SK-N-SH (cell line): ENCODE data around the gene MUC13.

Source experiments
- EZH2phosphoT487 ChIP-seq: fragments of 200-600 bp; sonication (generic); IDR thresholded peaks from 2 replicates; pipeline ENCODE4 v1.6.1; 2017; ENCODE audit warnings: low read depth, mixed run types, mild to moderate bottlenecking, antibody characterized with exemption, moderate library complexity, borderline replicate concordance
- FOXJ3 ChIP-seq: sonication (generic); formaldehyde crosslinking; IDR thresholded peaks from 2 replicates; pipeline ENCODE4 v1.5.1; 2020; ENCODE audit warnings: mild to moderate bottlenecking, missing genetic modification reagents
- NRF1 ChIP-seq: IDR thresholded peaks from 2 replicates; pipeline ENCODE4 v1.6.1; 2012; ENCODE audit warnings: low read depth, mild to moderate bottlenecking, low read length
- RAD21 ChIP-seq: IDR thresholded peaks from 2 replicates; pipeline ENCODE4 v1.6.1; 2012; ENCODE audit warnings: mild to moderate bottlenecking, low read length
- REST ChIP-seq: IDR thresholded peaks from 2 replicates; pipeline ENCODE4 v1.6.1; 2012; ENCODE audit warnings: mild to moderate bottlenecking, low read depth, low read length, moderate library complexity
- RFX5 ChIP-seq: IDR thresholded peaks from 2 replicates; pipeline ENCODE4 v1.6.1; 2012; ENCODE audit warnings: mild to moderate bottlenecking, improper control_type of control experiment, low read length
- SIN3A ChIP-seq: IDR thresholded peaks from 2 replicates; pipeline ENCODE4 v1.6.1; 2012; ENCODE audit warnings: low read depth, mild to moderate bottlenecking, low read length, moderate library complexity, borderline replicate concordance
- SMC3 ChIP-seq: IDR thresholded peaks from 2 replicates; pipeline ENCODE4 v1.6.1; 2012; ENCODE audit warnings: low read depth, low read length, improper control_type of control experiment
- USF2 ChIP-seq: fragments of 150-350 bp; IDR thresholded peaks from 2 replicates; pipeline ENCODE4 v1.6.1; 2017; ENCODE audit warnings: antibody characterized with exemption, low read length, low read depth, borderline replicate concordance
- YY1 ChIP-seq: IDR thresholded peaks from 2 replicates; pipeline ENCODE4 v1.4.0; 2012; ENCODE audit warnings: low read depth, mild to moderate bottlenecking
- TF ChIP-seq, protein P1 (sequence below): fragments of 200-600 bp; sonication (generic); IDR thresholded peaks from 2 replicates; pipeline ENCODE4 v1.6.1; 2017; ENCODE audit warnings: antibody characterized with exemption, mild to moderate bottlenecking, moderate library complexity

DNA sequence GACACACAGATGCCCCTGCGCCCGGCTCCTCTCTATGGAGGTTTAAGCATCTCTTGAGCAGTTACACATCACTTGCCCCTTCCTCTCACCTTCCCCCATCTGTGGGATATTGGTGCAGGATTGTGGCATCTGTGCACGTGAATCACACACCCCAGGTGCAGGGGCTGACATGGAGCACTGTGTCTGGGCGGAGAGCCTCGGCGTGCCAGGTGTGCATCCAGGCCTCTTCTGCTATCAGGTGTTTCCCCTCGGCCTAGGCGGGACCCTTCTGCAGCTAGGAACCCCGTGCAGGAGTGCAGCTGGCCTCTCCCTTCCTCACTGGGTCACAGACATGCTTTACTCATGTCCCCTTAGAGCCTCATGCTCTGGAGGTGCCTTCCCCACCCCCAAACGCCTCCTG lies 33.4 kb upstream of the MUC13 start:
- TF ChIP-seq, protein P1, sequence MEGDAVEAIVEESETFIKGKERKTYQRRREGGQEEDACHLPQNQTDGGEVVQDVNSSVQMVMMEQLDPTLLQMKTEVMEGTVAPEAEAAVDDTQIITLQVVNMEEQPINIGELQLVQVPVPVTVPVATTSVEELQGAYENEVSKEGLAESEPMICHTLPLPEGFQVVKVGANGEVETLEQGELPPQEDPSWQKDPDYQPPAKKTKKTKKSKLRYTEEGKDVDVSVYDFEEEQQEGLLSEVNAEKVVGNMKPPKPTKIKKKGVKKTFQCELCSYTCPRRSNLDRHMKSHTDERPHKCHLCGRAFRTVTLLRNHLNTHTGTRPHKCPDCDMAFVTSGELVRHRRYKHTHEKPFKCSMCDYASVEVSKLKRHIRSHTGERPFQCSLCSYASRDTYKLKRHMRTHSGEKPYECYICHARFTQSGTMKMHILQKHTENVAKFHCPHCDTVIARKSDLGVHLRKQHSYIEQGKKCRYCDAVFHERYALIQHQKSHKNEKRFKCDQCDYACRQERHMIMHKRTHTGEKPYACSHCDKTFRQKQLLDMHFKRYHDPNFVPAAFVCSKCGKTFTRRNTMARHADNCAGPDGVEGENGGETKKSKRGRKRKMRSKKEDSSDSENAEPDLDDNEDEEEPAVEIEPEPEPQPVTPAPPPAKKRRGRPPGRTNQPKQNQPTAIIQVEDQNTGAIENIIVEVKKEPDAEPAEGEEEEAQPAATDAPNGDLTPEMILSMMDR = no peak
- no peak for TF ChIP-seq SIN3A
- no peak for TF ChIP-seq REST
- no peak for TF ChIP-seq RFX5
- TF ChIP-seq SMC3 = no peak
- TF ChIP-seq USF2 = no peak
- no peak for TF ChIP-seq YY1
- TF ChIP-seq FOXJ3 = no peak
- no peak for TF ChIP-seq EZH2phosphoT487
- TF ChIP-seq NRF1 = no peak
- TF ChIP-seq RAD21 = no peak
